Endothelial cell of umbilical vein (primary cell): ENCODE data around the gene RPEL1. TPM values are rescaled to one million over a fixed set of nuclear protein-coding genes. Genes with fewer than 3 reads are reported as not detected.

Experiments
- BruUV-seq: library from RNA; stranded (reverse); fragments of 400-500 nt; replicated peaks from 2 replicates; lab custom pipeline; 2021; lab: Mats Ljungman, UMichigan
- CTCF ChIA-PET: fragments of 300-600, 350-600 bp; sonication (Branson Sonifier 250); formaldehyde crosslinking; loops from one replicate; lab custom pipeline; 2021; ENCODE audit warnings: antibody characterized with exemption, inconsistent platforms; lab: Charles Lee
- POLR2A ChIA-PET: fragments of 300-600, 350-600 bp; sonication (Branson Sonifier 250); formaldehyde crosslinking; loops from one replicate; lab custom pipeline; 2021; ENCODE audit warnings: antibody characterized with exemption, inconsistent platforms; lab: Charles Lee
- DNase-seq: peaks from one replicate; pipeline ENCODE4 v3.0.0-alpha.2; 2011; ENCODE audit warnings: low read depth, low spot score
- FAIRE-seq: peaks from 2 replicates; lab custom pipeline; 2011; peaks lifted over from hg19 to GRCh38; lab: Jason Lieb, UNC
- H2AFZ ChIP-seq: 2 replicates; pipeline ENCODE4 v1.6.0; 2012; ENCODE audit warnings: low read depth, low read length, control low read depth, inconsistent platforms
- H3K27ac ChIP-seq: 2 replicates; pipeline ENCODE4 v1.5.1; 2011; ENCODE audit warnings: low read depth, mild to moderate bottlenecking, control low read depth, low read length, moderate library complexity; ENCODE audit not compliant: insufficient read depth
- H3K27me3 ChIP-seq, 2 experiments: 2 replicates each; pipeline versions ENCODE4 v1.6.0 to v1.6.1; 2011; ENCODE audit warnings: low read length in 2 of 2, mixed read lengths in 1 of 2; ENCODE audit not compliant: control insufficient read depth in 2 of 2, insufficient read depth in 2 of 2
- H3K36me3 ChIP-seq, 2 experiments: 2 replicates in 1 of 2; 3 replicates in 1 of 2; pipeline ENCODE4 v1.5.1; 2011; ENCODE audit warnings: low read length in 2 of 2, mild to moderate bottlenecking in 1 of 2, moderate library complexity in 1 of 2; ENCODE audit not compliant: control insufficient read depth in 2 of 2, insufficient read depth in 2 of 2; ENCODE audit errors: extremely low read depth in 1 of 2
- H3K4me1 ChIP-seq: 3 replicates; pipeline ENCODE4 v1.5.1; 2011; ENCODE audit warnings: mild to moderate bottlenecking, low read length; ENCODE audit not compliant: control insufficient read depth, insufficient read depth; ENCODE audit errors: extremely low read depth
- H3K4me2 ChIP-seq: 2 replicates; pipeline ENCODE4 v1.6.1; 2011; ENCODE audit warnings: low read length, control low read depth, mixed read lengths; ENCODE audit not compliant: insufficient read depth
- H3K4me3 ChIP-seq, 3 experiments: fragments of 200-600 bp in 1 of 3; sonication (generic), shearing (Covaris generic) in 1 of 3; replicated peaks in 1 of 3; 2 replicates each; pipeline ENCODE4 v1.5.1; 2011 to 2016; ENCODE audit warnings: control low read depth in 3 of 3, low read length in 3 of 3, mild to moderate bottlenecking in 2 of 3, inconsistent platforms in 1 of 3, low read depth in 1 of 3, moderate library complexity in 1 of 3; ENCODE audit not compliant: insufficient read depth in 1 of 3
- H3K79me2 ChIP-seq: 2 replicates; pipeline ENCODE4 v1.6.0; 2012; ENCODE audit warnings: low read length, inconsistent platforms; ENCODE audit not compliant: control insufficient read depth, insufficient read depth
- H3K9ac ChIP-seq: replicated peaks from 2 replicates; pipeline ENCODE3; 2011; ENCODE audit warnings: low read length, control low read depth; ENCODE audit not compliant: insufficient read depth; ENCODE audit errors: extremely low read depth
- H3K9me1 ChIP-seq: replicated peaks from 3 replicates; pipeline ENCODE4 v1.6.0; 2011; ENCODE audit warnings: mild to moderate bottlenecking, low read length; ENCODE audit not compliant: control insufficient read depth, insufficient read depth; ENCODE audit errors: extremely low read depth
- H3K9me3 ChIP-seq: replicated peaks from 2 replicates; pipeline ENCODE4 v1.5.1; 2012; ENCODE audit warnings: low read length, inconsistent platforms; ENCODE audit not compliant: control insufficient read depth, insufficient read depth
- H4K20me1 ChIP-seq: replicated peaks from 2 replicates; pipeline ENCODE3; 2011; ENCODE audit warnings: mild to moderate bottlenecking, low read length; ENCODE audit not compliant: control insufficient read depth, insufficient read depth; ENCODE audit errors: extremely low read depth
- EZH2 ChIP-seq: IDR thresholded peaks from 2 replicates; pipeline ENCODE4 v1.6.1; 2012; ENCODE audit warnings: borderline replicate concordance, low read depth, mild to moderate bottlenecking, moderate library complexity, low read length, inconsistent platforms; ENCODE audit not compliant: severe bottlenecking
- FOS ChIP-seq: IDR thresholded peaks from 2 replicates; pipeline ENCODE4 v1.6.1; 2011; ENCODE audit warnings: mild to moderate bottlenecking, low read length, moderate library complexity, borderline replicate concordance; ENCODE audit not compliant: insufficient read depth
- GATA2 ChIP-seq: IDR thresholded peaks from 2 replicates; pipeline ENCODE4 v1.7.0; 2011; ENCODE audit warnings: low read depth, mild to moderate bottlenecking, moderate library complexity, mixed read lengths, low read length; ENCODE audit not compliant: insufficient read length, insufficient read depth
- JUN ChIP-seq: IDR thresholded peaks from 2 replicates; pipeline ENCODE4 v1.6.1; 2011; ENCODE audit warnings: borderline replicate concordance, low read depth; ENCODE audit not compliant: insufficient read length, insufficient read depth
- MAX ChIP-seq: IDR thresholded peaks from 2 replicates; pipeline ENCODE4 v1.6.1; 2011; ENCODE audit not compliant: insufficient read depth, insufficient read length
- MYC ChIP-seq: IDR thresholded peaks from one replicate; pipeline ENCODE4 v1.6.1; 2011; ENCODE audit warnings: mild to moderate bottlenecking, low read depth, low read length
- POLR2A ChIP-seq: IDR thresholded peaks from 2 replicates; pipeline ENCODE4 v1.6.1; 2012; ENCODE audit warnings: low read depth, mild to moderate bottlenecking, control low read depth, low read length
- POLR2AphosphoS5 ChIP-seq: IDR thresholded peaks from 2 replicates; pipeline ENCODE4 v1.6.1; 2012; ENCODE audit warnings: low read depth, mild to moderate bottlenecking, control low read depth, low read length, moderate library complexity; ENCODE audit not compliant: insufficient read depth
- dilution Hi-C: fragments of 300-500 bp; cut with MboI; formaldehyde crosslinking; loops from one replicate; pipeline ENCODE4 v1.15.0; 2019; ENCODE audit warnings: low sequenced_read_pairs; ENCODE audit not compliant: extremely low pct_ligation_motif_present
- intact Hi-C: fragments of 100-400 bp; cut with micrococcal nuclease; formaldehyde crosslinking; loops from one replicate; pipeline ENCODE4 v1.10.0; 2022
- polyA plus RNA-seq, 4 experiments: library from polyadenylated mRNA; depleted of rRNA in 3 of 4; stranded (reverse) in 3 of 4; unstranded in 1 of 4; fragments of >200 nt; gene quantifications; 2 replicates each; pipeline versions ENCODE4 v1.2.1 to v1.2.3, GENCODE V29; 2011 to 2012; ENCODE audit warnings: missing spikeins in 1 of 4
- total RNA-seq: library from RNA; stranded (reverse); gene quantifications from 2 replicates; pipeline ENCODE4 v1.2.3, GENCODE V29; 2021
- TF ChIP-seq, protein P1 (sequence below), 2 donors: IDR thresholded peaks; 1 replicate in 1 of 2; 2 replicates in 1 of 2; pipeline ENCODE4 v1.5.1; 2011; ENCODE audit warnings: low read length in 2 of 2, mild to moderate bottlenecking in 2 of 2, moderate library complexity in 2 of 2, control low read depth in 1 of 2, inconsistent platforms in 1 of 2, low read depth in 1 of 2; ENCODE audit not compliant: insufficient read depth in 1 of 2; ENCODE audit errors: extremely low read depth in 1 of 2

RPEL1 gene
- total and polyA plus RNA-seq, 2 donors (not counting 3 experiments of a cell fraction or from before 2014, with no cell fraction given) = 0.04 TPM; not detected in 1

DNA sequence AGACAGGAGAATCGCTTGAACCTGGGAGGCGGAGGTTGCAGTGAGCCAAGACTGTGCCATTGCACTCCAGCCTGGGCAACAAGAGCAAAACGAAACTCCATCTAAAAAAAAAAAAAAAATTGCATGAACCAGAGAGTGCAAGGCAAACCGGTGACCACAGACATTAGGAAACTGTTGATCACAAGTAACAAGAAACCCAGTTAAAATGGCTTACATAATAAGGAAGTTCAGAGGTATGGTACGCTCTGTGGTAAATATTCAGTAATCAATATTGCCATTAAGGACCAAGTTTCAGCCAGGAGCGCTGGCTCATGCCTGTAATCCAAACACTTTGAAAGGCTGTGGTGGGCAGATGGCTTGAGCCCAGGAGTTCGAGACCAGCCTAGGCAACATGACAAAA, 43.4 kb upstream of the RPEL1 start:
- Histone ChIP-seq H3K27ac (no peak overlapping the region), H3K4me1 (peaks cover 4% of the 10 kb centered on the region), H3K9me3 (no peaks in the 10 kb centered on the region), H3K9ac (no peak overlapping the region), H3K4me3 (no peak overlapping the region), H3K4me2 (no peak overlapping the region), H3K79me2 (no peaks in the 10 kb centered on the region), H3K27me3 (no peaks in the 10 kb centered on the region), H2AFZ (no peak overlapping the region), H3K9me1 (no peaks in the 10 kb centered on the region), H3K36me3 (no peaks in the 10 kb centered on the region), H4K20me1 (no peaks in the 10 kb centered on the region)
- TF ChIP-seq FOS (no peak), EZH2 (no peak)
- TF ChIP-seq, protein P1, sequence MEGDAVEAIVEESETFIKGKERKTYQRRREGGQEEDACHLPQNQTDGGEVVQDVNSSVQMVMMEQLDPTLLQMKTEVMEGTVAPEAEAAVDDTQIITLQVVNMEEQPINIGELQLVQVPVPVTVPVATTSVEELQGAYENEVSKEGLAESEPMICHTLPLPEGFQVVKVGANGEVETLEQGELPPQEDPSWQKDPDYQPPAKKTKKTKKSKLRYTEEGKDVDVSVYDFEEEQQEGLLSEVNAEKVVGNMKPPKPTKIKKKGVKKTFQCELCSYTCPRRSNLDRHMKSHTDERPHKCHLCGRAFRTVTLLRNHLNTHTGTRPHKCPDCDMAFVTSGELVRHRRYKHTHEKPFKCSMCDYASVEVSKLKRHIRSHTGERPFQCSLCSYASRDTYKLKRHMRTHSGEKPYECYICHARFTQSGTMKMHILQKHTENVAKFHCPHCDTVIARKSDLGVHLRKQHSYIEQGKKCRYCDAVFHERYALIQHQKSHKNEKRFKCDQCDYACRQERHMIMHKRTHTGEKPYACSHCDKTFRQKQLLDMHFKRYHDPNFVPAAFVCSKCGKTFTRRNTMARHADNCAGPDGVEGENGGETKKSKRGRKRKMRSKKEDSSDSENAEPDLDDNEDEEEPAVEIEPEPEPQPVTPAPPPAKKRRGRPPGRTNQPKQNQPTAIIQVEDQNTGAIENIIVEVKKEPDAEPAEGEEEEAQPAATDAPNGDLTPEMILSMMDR (IDR thresholded peaks at IDR 0.05; ENCODE audit: extremely low read depth in 1 of 2, insufficient read depth in 1 of 2, low read depth in 1 of 2, low read length in 2 of 2) = no peak
- intact Hi-C loops = no loop called here
- POLR2A ChIA-PET = no interaction called here
- BruUV-seq = no TSS peak
- no peak for DNase-seq
- FAIRE-seq = no peak
- dilution Hi-C loops = no loop called here
- CTCF ChIA-PET = no interaction called here

- no peak overlapping the region for H2AFZ ChIP-seq
- no peaks in the 10 kb centered on the region for H3K27me3 ChIP-seq
- TF ChIP-seq, protein P1 (IDR thresholded peaks at IDR 0.05; ENCODE audit: extremely low read depth in 1 of 2, insufficient read depth in 1 of 2, low read depth in 1 of 2, low read length in 2 of 2) = no peak
- no peak for TF ChIP-seq GATA2
- no peak for TF ChIP-seq MAX
- no peak for TF ChIP-seq EZH2
- no peak for TF ChIP-seq POLR2AphosphoS5
- no peak for TF ChIP-seq FOS
- TF ChIP-seq POLR2A = no peak
- TF ChIP-seq MYC = no peak
- TF ChIP-seq JUN = no peak
- intact Hi-C loops = no loop called here
- H3K9me1 ChIP-seq = no peaks in the 10 kb centered on the region
- no peak overlapping the region for H3K4me3 ChIP-seq
- no peak overlapping the region for H3K9ac ChIP-seq
- DNase-seq = no peak
- FAIRE-seq = no peak
- no peak overlapping the region for H3K27ac ChIP-seq
- dilution Hi-C loops = no loop called here
- no peaks in the 10 kb centered on the region for H3K79me2 ChIP-seq
- no peak overlapping the region for H3K4me2 ChIP-seq
- no peaks in the 10 kb centered on the region for H3K4me1 ChIP-seq
- no peaks in the 10 kb centered on the region for H3K36me3 ChIP-seq
- POLR2A ChIA-PET = no interaction called here
- H3K9me3 ChIP-seq = no peaks in the 10 kb centered on the region
- CTCF ChIA-PET = interaction anchor here (1.3 to 1.6 kb wide), 3 partner anchors 11 to 41 kb away, joined by 3 to 5 read pairs (median 5); partner anchors contain the start of gene NT5C2
- H4K20me1 ChIP-seq = no peaks in the 10 kb centered on the region
- no TSS peak for BruUV-seq
Observed at GRCh38 chr10:103203466-103203865, 42.2 kb upstream of the RPEL1 start.
